Tibial nerve (tissue), 4 donors: Measurements from ENCODE around the gene ZFPM1. TPM values are rescaled to one million over a fixed set of nuclear protein-coding genes. Genes with fewer than 3 reads are reported as not detected.

Experiments used
- DNase-seq, 2 donors: peaks; one replicate each; pipeline ENCODE4 v3.0.0-alpha.2; 2019; ENCODE audit warnings: low spot score in 2 of 2
- H3K27ac ChIP-seq, 4 donors: fragments of 200-600 bp; sonication (generic) in 3 of 4; one replicate each; pipeline ENCODE4 v1.5.1; 2017 to 2019; ENCODE audit warnings: mild to moderate bottlenecking in 1 of 4
- H3K27me3 ChIP-seq, 2 donors: fragments of 200-600 bp; sonication (generic) in 1 of 2; one replicate each; pipeline versions ENCODE4 v1.5.1 to v1.6.0; 2017 to 2019
- H3K36me3 ChIP-seq, 3 donors: fragments of 200-600 bp; sonication (generic); one replicate each; pipeline ENCODE4 v1.5.1; 2018 to 2019
- H3K4me1 ChIP-seq, 4 donors: fragments of 200-600 bp; sonication (generic) in 3 of 4; one replicate each; pipeline ENCODE4 v1.5.1; 2017 to 2019
- H3K4me3 ChIP-seq, 4 donors: fragments of 200-600 bp; sonication (generic) in 3 of 4; one replicate each; pipeline ENCODE4 v1.5.1; 2017 to 2019; ENCODE audit warnings: mild to moderate bottlenecking in 1 of 4, moderate library complexity in 1 of 4
- H3K9me3 ChIP-seq, 4 donors: fragments of 200-600 bp; sonication (generic) in 3 of 4; one replicate each; pipeline ENCODE4 v1.5.1; 2017 to 2019
- EP300 ChIP-seq, 2 donors: sonication (generic); formaldehyde crosslinking; IDR thresholded peaks; one replicate each; pipeline ENCODE4 v1.6.1; 2017; ENCODE audit warnings: antibody characterized with exemption in 2 of 2, mild to moderate bottlenecking in 1 of 2
- POLR2A ChIP-seq, 2 donors: fragments of 450-650 bp; IDR thresholded peaks; one replicate each; pipeline ENCODE4 v1.6.1; 2017; ENCODE audit warnings: antibody characterized with exemption in 2 of 2, mild to moderate bottlenecking in 2 of 2, moderate library complexity in 2 of 2
- WGBS, 2 donors: methylation state at CpG; one replicate each; pipeline ENCODE4 v1.1.5; 2018; 5-methylcytosine and 5-hydroxymethylcytosine counted together
- total RNA-seq, 4 donors: library from RNA; depleted of rRNA; stranded (reverse); fragments of >200 nt; gene quantifications; one replicate each; pipeline ENCODE4 v1.1.0, GENCODE V29; 2016
- TF ChIP-seq, protein P1 (sequence below), 5 experiments: fragments of 200-600 bp in 3 of 5; fragments of 450-650 bp in 2 of 5; sonication (generic) in 3 of 5; IDR thresholded peaks; one replicate each; pipeline ENCODE4 v1.5.1; 2016 to 2019; ENCODE audit warnings: antibody characterized with exemption in 5 of 5, mild to moderate bottlenecking in 3 of 5, moderate library complexity in 2 of 5

Gene ZFPM1
- total RNA-seq, 4 donors from 2014 or later, result 0.44 to 1.2 (median 0.71) TPM

DNA sequence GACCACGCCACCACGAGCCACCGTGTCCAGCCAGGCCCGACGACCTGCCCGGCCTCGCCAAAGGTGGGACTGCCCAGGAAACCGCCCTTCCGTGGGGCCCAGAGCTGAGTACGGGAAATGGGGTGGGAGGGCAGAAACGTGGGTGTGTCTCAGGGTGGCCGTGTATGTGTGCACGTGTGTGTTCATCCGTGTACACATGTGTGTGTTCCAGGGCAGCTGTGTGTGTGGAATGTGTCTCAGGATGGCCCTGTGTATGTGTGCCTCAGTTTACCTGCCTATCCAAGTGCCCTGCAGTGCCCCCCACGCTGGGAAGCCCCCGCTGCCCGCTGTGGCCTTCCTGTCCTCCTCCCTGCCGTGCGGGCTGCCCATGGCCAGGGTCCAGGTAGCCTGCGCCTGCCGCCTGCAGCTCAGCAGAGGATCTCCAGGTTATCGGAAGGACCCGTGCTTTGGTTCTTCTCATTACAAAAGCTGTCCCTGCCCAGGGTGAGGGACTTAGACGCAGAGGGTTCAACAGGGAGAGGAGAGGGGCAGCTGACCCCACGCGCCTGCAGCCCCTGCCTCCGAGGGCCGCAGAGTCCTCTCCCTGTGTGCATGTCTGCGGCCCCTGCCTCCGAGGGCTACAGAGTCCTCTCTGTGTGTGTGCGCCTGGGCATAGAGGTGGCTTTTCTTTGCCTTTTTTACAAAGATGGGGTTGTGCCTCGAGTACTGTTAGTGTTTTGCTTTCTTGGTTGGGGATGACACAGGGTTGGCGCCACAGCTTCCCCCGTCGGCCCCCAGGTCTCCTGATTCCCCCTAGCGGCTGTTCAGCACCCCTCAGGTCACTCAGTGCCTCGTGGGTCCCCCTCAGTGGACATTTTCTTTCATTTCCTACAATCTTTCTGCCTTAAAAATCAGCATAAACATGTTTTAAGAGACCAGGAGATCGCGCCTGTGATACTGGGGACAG is 46.7 kb upstream of the ZFPM1 start:
- Histone ChIP-seq H3K27me3 (peaks cover 0 to 4% of the 10 kb centered on the region in 2 donors), H3K4me1 (peaks cover 0 to 22% (median 0%) of the 10 kb centered on the region in 4 donors), H3K36me3 (no peaks in the 10 kb centered on the region), H3K9me3 (no peaks in the 10 kb centered on the region), H3K4me3 (peak overlapping the region in 1 of 4 donors; percentile 7), H3K27ac (no peak overlapping the region)
- DNase-seq, result no peak
- WGBS, 2 donors, result 51 to 57% methylated on average over 37 to 38 of the region's 39 CpGs
- TF ChIP-seq, protein P1, sequence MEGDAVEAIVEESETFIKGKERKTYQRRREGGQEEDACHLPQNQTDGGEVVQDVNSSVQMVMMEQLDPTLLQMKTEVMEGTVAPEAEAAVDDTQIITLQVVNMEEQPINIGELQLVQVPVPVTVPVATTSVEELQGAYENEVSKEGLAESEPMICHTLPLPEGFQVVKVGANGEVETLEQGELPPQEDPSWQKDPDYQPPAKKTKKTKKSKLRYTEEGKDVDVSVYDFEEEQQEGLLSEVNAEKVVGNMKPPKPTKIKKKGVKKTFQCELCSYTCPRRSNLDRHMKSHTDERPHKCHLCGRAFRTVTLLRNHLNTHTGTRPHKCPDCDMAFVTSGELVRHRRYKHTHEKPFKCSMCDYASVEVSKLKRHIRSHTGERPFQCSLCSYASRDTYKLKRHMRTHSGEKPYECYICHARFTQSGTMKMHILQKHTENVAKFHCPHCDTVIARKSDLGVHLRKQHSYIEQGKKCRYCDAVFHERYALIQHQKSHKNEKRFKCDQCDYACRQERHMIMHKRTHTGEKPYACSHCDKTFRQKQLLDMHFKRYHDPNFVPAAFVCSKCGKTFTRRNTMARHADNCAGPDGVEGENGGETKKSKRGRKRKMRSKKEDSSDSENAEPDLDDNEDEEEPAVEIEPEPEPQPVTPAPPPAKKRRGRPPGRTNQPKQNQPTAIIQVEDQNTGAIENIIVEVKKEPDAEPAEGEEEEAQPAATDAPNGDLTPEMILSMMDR (IDR thresholded peaks at IDR 0.05), result no peak
- TF ChIP-seq EP300 (IDR thresholded peaks at IDR 0.05), result no peak
- no peak for TF ChIP-seq POLR2A (IDR thresholded peaks at IDR 0.05)

DNA sequence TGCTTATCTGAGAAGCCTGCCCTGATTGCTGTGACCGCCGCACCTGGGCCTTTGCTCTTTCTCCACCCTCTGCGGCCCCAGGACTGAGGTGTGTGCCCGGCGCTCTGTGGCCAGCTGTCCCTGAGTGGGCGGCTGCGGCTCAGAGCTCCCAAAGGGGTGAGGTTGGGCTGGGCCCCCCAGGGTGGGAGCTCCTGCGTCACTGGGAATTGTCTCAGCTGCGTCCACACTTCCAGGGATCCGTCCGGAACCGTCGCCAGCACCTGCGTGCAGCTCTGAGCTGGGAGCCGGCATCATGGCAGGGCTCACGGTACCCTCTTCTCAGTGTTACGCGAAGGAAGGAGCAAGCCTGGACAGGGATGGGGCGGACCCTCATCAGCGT is 46.0 kb upstream of the ZFPM1 start:
- DNase-seq, result no peak
- no peak overlapping the region for H3K27ac ChIP-seq
- 93 to 96% methylated on average over 12 to 19 of the region's 20 CpGs for WGBS, 2 donors
- no peaks in the 10 kb centered on the region for H3K9me3 ChIP-seq
- H3K27me3 ChIP-seq, result peaks cover 0 to 4% of the 10 kb centered on the region in 2 donors
- TF ChIP-seq, protein P1 (IDR thresholded peaks at IDR 0.05), result no peak
- no peak for TF ChIP-seq POLR2A (IDR thresholded peaks at IDR 0.05)
- no peak for TF ChIP-seq EP300 (IDR thresholded peaks at IDR 0.05)
- peaks cover 0 to 22% (median 0%) of the 10 kb centered on the region in 4 donors for H3K4me1 ChIP-seq
- H3K36me3 ChIP-seq, result no peaks in the 10 kb centered on the region
- no peak overlapping the region for H3K4me3 ChIP-seq

DNA sequence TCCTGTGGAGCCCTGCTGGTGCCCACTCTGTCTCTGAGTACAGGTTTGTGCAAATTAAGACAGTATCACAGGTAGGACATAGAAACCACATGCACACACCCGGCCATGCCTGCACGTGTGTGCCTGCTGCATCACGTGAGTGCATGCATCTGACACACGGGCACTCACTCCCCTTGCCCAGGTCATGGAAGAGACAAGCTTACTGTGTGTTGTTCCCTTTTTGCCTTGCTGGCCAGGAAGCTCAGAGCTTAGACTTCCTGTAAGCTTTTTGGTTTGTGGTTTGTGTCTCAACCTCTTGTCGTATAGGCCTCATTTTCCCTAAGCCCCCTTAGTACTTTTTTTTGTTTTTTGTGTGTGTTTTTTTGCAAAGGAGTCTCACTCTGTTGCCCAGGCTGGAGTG is 45.3 kb upstream of the ZFPM1 start:
- no peak overlapping the region for H3K27ac ChIP-seq
- H3K27me3 ChIP-seq, result peaks cover 0 to 4% of the 10 kb centered on the region in 2 donors
- WGBS, 2 donors, result 88% methylated on average over 4 to 5 of the region's 5 CpGs
- H3K4me1 ChIP-seq, result peaks cover 0 to 22% (median 0%) of the 10 kb centered on the region in 4 donors
- no peak for TF ChIP-seq POLR2A (IDR thresholded peaks at IDR 0.05)
- TF ChIP-seq, protein P1 (IDR thresholded peaks at IDR 0.05), result no peak
- TF ChIP-seq EP300 (IDR thresholded peaks at IDR 0.05), result no peak
- no peak for DNase-seq
- H3K4me3 ChIP-seq, result no peak overlapping the region
- H3K36me3 ChIP-seq, result no peaks in the 10 kb centered on the region
- H3K9me3 ChIP-seq, result no peaks in the 10 kb centered on the region

DNA sequence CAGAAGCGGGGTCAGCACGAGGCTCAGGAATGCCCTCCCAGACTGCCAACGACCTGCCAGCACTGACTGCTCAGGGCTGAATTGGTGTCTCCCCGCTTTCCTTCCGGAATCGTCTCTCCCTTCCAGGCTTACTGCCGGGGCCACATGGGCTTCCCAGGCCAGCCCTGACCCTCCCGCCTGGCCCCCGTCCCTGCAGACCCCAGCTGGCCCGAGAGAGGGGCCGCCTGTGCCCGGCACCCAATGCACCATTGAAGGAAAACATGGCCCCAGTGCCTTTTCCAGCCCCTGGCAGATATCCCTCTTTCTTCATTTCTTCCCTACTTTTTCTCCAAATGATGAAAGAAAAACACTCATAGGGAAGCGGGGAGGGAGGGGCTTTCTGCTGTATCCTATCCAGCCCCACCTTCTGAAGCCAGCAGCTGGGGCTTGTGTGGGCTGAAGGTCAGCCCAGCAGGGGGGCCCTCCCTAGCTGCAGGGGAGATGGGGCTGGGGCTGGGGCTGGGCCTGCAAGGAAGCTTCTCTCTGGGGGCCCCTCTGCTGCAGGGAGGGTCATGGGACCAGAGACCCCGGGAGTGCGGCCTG is 44.4 kb upstream of the ZFPM1 start:
- 51 to 57% methylated on average over 13 to 15 of the region's 15 CpGs for WGBS, 2 donors

More for the DNA sequence above, 44.4 kb upstream of the ZFPM1 start:
- Histone ChIP-seq H3K4me1 (peaks cover 0 to 22% (median 0%) of the 10 kb centered on the region in 4 donors), H3K36me3 (no peaks in the 10 kb centered on the region), H3K4me3 (no peak overlapping the region), H3K9me3 (no peaks in the 10 kb centered on the region), H3K27me3 (peaks cover 0 to 4% of the 10 kb centered on the region in 2 donors), H3K27ac (no peak overlapping the region)
- TF ChIP-seq POLR2A (IDR thresholded peaks at IDR 0.05) (no peak), EP300 (IDR thresholded peaks at IDR 0.05) (no peak)
- TF ChIP-seq, protein P1 (IDR thresholded peaks at IDR 0.05), result no peak
- no peak for DNase-seq
